ENCODE results near the gene SOX18. TPM values are rescaled to one million over a fixed set of nuclear protein-coding genes. Genes with fewer than 3 reads are reported as not detected.
A peak's percentile ranks its signal among the peaks of the same experiment; 100 is the strongest.

The SOX18 gene
- total RNA-seq, 1 donor from 2014 or later, result 36.8 TPM

GRCh38 chr20:64071341-64072332 lies 22.2 kb upstream of the SOX18 start:
- no peak for DNase-seq
- intact Hi-C loops (cut with micrococcal nuclease), result no loop called here
- ATAC-seq, result no peak

- intact Hi-C loops (cut with micrococcal nuclease), result no loop called here
- ATAC-seq (no peak), DNase-seq (no peak)
Observed at GRCh38 chr20:64070244-64070993, 21.0 kb upstream of the SOX18 start.

GRCh38 chr20:64069614-64070243 lies 20.3 kb upstream of the SOX18 start:
- peak; percentile 60 for DNase-seq
- peak; percentile 14 for ATAC-seq
- intact Hi-C loops (cut with micrococcal nuclease), result no loop called here

GRCh38 chr20:64069209-64069613 lies 19.8 kb upstream of the SOX18 start:
- DNase-seq, result no peak
- intact Hi-C loops (cut with micrococcal nuclease), result no loop called here

GRCh38 chr20:64068386-64069208 lies 19.2 kb upstream of the SOX18 start:
- DNase-seq, result no peak
- intact Hi-C loops (cut with micrococcal nuclease), result no loop called here
- no peak for ATAC-seq

More at GRCh38 chr20:64069209-64069613, 19.8 kb upstream of the SOX18 start:
- no peak for ATAC-seq

- DNase-seq (no peak), ATAC-seq (no peak)
- intact Hi-C loops (cut with micrococcal nuclease), result no loop called here
Observed at GRCh38 chr20:64067733-64068307, 18.4 kb upstream of the SOX18 start.

- intact Hi-C loops (cut with micrococcal nuclease), result no loop called here
- ATAC-seq (no peak), DNase-seq (no peak)
Observed at GRCh38 chr20:64067005-64067632, 17.7 kb upstream of the SOX18 start.

GRCh38 chr20:64065974-64066343 lies 16.5 kb upstream of the SOX18 start:
- intact Hi-C loops (cut with micrococcal nuclease), result no loop called here
- ATAC-seq (no peak), DNase-seq (no peak)

- DNase-seq (no peak), ATAC-seq (no peak)
- intact Hi-C loops (cut with micrococcal nuclease), result no loop called here
Observed at GRCh38 chr20:64065062-64065973, 15.9 kb upstream of the SOX18 start.

GRCh38 chr20:64064145-64064698 lies 14.8 kb upstream of the SOX18 start:
- DNase-seq (no peak), ATAC-seq (no peak)
- intact Hi-C loops (cut with micrococcal nuclease), result no loop called here

GRCh38 chr20:64063389-64064144 lies 14.1 kb upstream of the SOX18 start:
- peak; percentile 57 for DNase-seq
- intact Hi-C loops (cut with micrococcal nuclease), result no loop called here
- peak; percentile 17 for ATAC-seq

- ATAC-seq, result peak; percentile 95
- intact Hi-C loops (cut with micrococcal nuclease), result no loop called here
- peak; percentile 99 for DNase-seq
Observed at GRCh38 chr20:64062596-64063388, 13.4 kb upstream of the SOX18 start, which contains the start of gene TCEA2. Gene TCEA2 (plus strand): TSS chr20:64063198. CDS start chr20:64063313, 115 bp downstream.

GRCh38 chr20:64062276-64062595 lies 12.8 kb upstream of the SOX18 start:
- DNase-seq (no peak), ATAC-seq (no peak)
- intact Hi-C loops (cut with micrococcal nuclease), result no loop called here

- ATAC-seq, result no peak
- intact Hi-C loops (cut with micrococcal nuclease), result no loop called here
- DNase-seq, result no peak
Observed at GRCh38 chr20:64058536-64058935, 9.1 kb upstream of the SOX18 start.

Data from left ventricle myocardium superior (tissue), 1 donor.